HEK293 (cell line): ENCODE data around the gene GTF2F2.

Source experiments
- KLF17 ChIP-seq: fragments of 450-650 bp; formaldehyde crosslinking; IDR thresholded peaks from 2 replicates; pipeline ENCODE4 v1.5.1; 2016; ENCODE audit warnings: missing biosample characterization, missing genetic modification characterization
- TF ChIP-seq, protein P1 (sequence below): fragments of 450-650 bp; formaldehyde crosslinking; IDR thresholded peaks from 2 replicates; pipeline ENCODE4 v1.5.1; 2017; ENCODE audit warnings: missing biosample characterization, missing genetic modification characterization
- TF ChIP-seq, protein P2 (sequence below): fragments of 450-650 bp; formaldehyde crosslinking; IDR thresholded peaks from 2 replicates; pipeline ENCODE4 v1.5.1; 2016; ENCODE audit warnings: missing biosample characterization, missing genetic modification characterization
- TF ChIP-seq, protein P3 (sequence below): fragments of 450-650 bp; formaldehyde crosslinking; IDR thresholded peaks from 2 replicates; pipeline ENCODE4 v1.5.1; 2016; ENCODE audit warnings: missing biosample characterization, missing genetic modification characterization

DNA sequence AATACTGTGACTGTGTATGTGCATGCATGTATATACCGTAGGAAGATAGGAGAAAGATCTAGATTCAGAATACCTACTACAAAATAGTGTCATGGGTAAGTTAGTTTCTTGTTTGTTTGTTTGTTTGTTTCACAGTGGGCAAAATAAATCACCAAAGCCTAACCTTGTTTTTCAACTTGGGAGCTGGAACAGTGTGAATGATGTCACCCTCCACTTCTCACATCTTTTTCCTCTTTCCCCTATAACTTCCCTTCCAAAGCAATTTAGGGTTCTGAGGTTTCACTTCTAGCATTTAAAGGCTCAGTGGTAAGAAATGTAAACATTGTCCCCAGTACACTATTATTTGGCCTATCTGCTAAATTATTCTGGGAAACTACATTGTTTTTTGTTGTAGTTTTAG, 75.1 kb downstream of the GTF2F2 start:
- TF ChIP-seq, protein P1, sequence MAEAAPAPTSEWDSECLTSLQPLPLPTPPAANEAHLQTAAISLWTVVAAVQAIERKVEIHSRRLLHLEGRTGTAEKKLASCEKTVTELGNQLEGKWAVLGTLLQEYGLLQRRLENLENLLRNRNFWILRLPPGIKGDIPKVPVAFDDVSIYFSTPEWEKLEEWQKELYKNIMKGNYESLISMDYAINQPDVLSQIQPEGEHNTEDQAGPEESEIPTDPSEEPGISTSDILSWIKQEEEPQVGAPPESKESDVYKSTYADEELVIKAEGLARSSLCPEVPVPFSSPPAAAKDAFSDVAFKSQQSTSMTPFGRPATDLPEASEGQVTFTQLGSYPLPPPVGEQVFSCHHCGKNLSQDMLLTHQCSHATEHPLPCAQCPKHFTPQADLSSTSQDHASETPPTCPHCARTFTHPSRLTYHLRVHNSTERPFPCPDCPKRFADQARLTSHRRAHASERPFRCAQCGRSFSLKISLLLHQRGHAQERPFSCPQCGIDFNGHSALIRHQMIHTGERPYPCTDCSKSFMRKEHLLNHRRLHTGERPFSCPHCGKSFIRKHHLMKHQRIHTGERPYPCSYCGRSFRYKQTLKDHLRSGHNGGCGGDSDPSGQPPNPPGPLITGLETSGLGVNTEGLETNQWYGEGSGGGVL (tag by site-specific recombination) = no peak
- no peak for TF ChIP-seq KLF17 (tag by site-specific recombination)
- TF ChIP-seq, protein P2, sequence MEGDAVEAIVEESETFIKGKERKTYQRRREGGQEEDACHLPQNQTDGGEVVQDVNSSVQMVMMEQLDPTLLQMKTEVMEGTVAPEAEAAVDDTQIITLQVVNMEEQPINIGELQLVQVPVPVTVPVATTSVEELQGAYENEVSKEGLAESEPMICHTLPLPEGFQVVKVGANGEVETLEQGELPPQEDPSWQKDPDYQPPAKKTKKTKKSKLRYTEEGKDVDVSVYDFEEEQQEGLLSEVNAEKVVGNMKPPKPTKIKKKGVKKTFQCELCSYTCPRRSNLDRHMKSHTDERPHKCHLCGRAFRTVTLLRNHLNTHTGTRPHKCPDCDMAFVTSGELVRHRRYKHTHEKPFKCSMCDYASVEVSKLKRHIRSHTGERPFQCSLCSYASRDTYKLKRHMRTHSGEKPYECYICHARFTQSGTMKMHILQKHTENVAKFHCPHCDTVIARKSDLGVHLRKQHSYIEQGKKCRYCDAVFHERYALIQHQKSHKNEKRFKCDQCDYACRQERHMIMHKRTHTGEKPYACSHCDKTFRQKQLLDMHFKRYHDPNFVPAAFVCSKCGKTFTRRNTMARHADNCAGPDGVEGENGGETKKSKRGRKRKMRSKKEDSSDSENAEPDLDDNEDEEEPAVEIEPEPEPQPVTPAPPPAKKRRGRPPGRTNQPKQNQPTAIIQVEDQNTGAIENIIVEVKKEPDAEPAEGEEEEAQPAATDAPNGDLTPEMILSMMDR = no peak
- TF ChIP-seq, protein P3, sequence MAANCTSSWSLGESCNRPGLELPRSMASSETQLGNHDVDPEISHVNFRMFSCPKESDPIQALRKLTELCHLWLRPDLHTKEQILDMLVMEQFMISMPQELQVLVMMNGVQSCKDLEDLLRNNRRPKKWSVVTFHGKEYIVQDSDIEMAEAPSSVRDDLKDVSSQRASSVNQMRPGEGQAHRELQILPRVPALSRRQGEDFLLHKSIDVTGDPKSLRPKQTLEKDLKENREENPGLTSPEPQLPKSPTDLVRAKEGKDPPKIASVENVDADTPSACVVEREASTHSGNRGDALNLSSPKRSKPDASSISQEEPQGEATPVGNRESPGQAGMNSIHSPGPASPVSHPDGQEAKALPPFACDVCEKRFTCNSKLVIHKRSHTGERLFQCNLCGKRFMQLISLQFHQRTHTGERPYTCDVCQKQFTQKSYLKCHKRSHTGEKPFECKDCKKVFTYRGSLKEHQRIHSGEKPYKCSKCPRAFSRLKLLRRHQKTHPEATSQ (tag by site-specific recombination) = no peak
